Head of caudate nucleus (tissue), 42 donors: ENCODE results near the gene ACTMAP.
A peak's percentile ranks its signal among the peaks of the same experiment; 100 is the strongest.
"Not testable (repeated sequence)": the region's sequence is repeated elsewhere in the genome, so short reads cannot be mapped to it uniquely, and the experiment has no call there.

ENCODE experiments used
- DNase-seq, 42 donors: peaks; one replicate each; pipeline versions ENCODE4 v3.0.0 to v3.0.0-alpha.2; 2020 to 2021; ENCODE audit warnings: mixed read lengths in 7 of 42
- intact Hi-C: fragments of 100-400 bp; cut with DNase I; formaldehyde crosslinking; loops from one replicate; pipeline ENCODE4 v1.15.0; 2022

Gene ACTMAP

DNA sequence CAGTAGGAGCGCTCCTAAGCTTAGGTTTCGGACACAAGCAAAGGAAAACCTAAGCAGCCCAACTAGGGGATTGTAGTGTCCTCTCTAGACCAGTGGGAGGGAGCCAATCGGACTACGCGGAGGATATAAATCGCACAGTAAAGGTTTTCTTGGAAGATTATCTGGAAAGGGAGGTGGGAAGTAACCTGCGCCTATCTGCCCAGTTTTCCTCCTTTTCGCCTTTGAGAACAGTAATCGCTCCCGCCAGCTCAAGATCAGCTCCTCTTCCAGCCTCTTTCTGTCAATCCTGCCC, 27.3 kb upstream of the ACTMAP start:
- no peak for DNase-seq
- intact Hi-C loops = no loop called here

DNA sequence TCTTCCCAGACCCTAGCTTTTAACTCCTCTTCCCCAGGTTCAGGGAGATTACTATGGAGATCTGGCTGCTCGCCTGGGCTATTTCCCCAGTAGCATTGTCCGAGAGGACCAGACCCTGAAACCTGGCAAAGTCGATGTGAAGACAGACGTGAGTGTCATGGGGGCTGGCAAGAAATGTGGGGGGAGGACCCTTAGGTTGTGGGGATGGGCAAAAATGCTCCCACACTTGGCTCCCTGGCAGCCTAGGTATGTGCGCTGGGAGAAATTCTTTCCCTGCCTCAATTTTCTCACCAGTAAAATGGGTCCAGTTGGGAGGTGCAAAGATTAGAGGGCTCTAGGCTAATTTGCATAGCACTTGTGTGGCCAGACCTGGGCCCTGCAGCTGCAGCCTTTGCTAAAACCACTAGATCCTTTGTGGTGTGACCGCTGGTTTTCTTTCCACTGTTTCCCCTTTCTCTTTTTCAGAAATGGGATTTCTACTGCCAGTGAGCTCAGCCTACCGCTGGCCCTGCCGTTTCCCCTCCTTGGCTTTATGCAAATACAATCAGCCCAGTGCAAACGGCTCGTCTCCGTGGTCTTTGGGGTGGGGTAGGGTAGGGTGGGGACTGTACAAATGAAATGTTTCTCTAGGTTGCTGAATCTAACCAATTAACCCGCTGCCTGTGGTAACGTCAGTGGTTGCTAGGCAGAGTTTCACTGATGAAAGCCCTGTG, 26.8 kb upstream of the ACTMAP start:
- peak; percentile 53 to 98 (median 92) for DNase-seq
- intact Hi-C loops = no loop called here

DNA sequence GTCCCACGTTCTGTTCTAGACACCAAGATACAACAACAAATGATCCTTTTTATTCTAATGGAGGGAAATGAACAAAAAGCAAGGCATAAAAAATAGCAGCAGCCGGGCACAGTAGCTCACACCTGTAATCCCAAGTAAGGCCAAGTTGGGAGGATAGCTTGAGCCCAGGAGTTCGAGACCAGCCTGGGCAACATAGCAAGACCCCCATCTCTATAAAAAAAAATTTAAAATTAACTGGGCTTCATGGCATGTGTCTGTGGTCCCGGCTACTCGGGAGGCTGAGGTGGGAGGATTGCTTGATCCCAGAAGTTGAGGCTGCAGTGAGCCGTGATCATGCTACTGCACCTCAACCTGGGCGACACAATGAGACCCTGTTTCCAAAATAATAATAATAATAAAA, 26.1 kb upstream of the ACTMAP start:
- intact Hi-C loops = no loop called here
- no peak for DNase-seq

GRCh38 chr19:40775632-40776022, 25.4 kb upstream of the ACTMAP start:
- intact Hi-C loops = no loop called here

DNA sequence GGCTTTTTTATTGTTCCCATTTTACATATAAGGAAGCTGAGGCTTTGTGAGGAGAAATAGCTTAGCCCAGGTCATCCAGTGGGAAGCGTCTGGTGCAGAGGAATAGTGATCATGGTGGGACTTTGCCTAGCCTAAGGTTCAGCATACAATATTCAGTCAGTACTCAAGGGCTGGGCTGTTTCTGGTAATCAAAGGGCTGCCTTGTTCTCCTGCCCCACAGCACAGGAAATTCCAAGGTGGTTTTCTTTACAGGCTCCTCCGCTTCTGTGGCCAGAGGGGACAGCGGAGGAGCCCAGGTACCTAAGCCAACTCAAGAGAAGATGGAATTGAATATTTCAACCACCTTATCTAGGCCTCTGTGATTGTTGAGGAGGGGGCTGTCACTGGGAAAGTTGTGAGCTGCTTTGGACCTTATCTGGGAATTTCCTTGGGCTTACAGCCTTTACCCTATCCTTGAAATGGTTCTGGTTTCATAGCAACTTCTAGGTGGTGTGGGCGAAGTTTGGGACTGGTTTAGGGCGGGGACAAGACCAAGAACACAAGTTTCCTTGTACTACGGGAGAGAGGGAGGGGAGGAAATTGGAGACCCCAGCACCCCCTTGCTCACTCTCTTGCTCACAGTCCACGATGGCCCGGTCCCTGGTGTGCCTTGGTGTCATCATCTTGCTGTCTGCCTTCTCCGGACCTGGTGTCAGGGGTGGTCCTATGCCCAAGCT, 24.8 kb upstream of the ACTMAP start, which contains the start of gene MIA:
MIA (plus strand) TSS at position 606 of the 716 bp plus-strand sequence; CDS start at position 628, 22 bp downstream.
- no peak for DNase-seq
- intact Hi-C loops = no loop called here

More at GRCh38 chr19:40775632-40776022, 25.4 kb upstream of the ACTMAP start:
- DNase-seq = no peak

DNA sequence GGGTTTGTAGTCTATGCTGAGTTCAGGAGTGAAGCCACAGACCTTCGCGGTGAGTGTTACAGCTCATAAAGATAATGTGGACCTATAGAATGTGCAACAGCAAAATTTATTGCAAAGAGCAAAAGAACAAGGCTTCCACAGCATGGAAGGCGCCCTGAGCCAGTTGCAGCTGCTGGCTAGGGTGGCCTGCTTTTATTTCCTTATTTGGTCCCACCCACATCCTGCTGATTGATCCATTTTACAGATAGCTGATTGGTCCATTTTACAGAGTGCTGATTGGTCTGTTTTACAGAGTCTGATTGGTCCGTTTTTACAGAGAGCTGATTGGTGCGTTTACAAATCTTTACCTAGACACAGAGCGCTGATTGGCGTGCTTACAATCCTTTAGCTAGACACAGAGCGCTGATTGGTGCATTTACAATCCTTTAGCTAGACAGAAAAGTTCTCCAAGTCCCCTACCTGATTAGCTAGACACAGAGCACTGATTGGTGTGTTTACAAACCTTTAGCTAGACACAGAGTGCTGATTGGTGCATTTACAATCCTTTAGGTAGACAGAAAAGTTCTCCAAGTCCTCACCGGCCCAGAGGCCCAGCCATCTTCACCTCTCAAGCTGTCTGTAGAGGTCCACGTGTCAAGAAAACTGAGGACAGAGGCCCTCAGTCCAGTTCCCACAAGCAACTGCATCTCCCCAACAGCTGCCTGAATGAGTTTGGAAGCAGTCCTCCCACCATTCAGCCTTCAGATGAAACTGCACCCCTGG, 21.0 kb upstream of the ACTMAP start:
- intact Hi-C loops, DNase-seq: not testable (repeated sequence)

- no peak for DNase-seq
- intact Hi-C loops = no loop called here
Measured at GRCh38 chr19:40768869-40769268, 18.6 kb upstream of the ACTMAP start.

DNA sequence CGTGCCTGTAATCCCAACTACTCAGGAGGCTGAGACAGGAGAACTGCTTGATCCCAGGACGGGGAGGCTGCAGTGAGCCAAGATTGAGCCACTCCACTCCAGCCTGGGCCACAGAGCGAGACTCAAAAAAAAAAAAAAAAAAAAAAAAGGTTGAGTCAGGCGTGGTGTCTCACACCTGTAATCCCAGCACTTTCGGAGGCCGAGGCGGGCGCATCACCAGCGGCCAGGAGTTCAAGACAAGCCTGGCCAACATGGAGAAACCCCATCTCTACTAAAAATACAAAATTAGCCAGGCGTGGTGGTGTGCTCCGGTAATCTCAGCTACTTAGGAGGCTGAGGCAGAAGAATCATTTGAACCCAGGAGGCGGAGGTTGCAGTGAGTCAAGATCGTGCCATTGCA, 16.1 kb upstream of the ACTMAP start:
- intact Hi-C loops, DNase-seq: not testable (repeated sequence)

- intact Hi-C loops = no loop called here
Measured at GRCh38 chr19:40763963-40764362, 13.7 kb upstream of the ACTMAP start.

DNA sequence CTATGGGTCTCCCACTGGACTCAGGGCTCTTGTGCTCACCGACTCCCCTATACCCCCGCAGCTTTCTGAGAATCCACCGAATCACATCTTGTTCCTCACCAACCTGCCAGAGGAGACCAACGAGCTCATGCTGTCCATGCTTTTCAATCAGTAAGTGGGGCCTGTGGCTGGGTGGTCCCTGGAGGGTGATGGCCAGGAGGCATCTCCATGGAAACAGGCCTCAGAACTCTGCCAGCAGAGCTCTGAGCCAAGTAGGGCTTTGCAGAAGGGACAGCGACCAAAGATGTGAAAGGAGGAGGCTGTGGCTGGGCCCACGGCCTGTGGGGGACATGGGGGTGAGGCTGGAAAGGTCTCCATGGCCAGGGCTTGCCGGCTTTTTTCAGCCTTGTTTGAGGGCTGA, 13.2 kb upstream of the ACTMAP start:
- intact Hi-C loops = no loop called here

More at GRCh38 chr19:40763963-40764362, 13.7 kb upstream of the ACTMAP start:
- no peak for DNase-seq

DNA sequence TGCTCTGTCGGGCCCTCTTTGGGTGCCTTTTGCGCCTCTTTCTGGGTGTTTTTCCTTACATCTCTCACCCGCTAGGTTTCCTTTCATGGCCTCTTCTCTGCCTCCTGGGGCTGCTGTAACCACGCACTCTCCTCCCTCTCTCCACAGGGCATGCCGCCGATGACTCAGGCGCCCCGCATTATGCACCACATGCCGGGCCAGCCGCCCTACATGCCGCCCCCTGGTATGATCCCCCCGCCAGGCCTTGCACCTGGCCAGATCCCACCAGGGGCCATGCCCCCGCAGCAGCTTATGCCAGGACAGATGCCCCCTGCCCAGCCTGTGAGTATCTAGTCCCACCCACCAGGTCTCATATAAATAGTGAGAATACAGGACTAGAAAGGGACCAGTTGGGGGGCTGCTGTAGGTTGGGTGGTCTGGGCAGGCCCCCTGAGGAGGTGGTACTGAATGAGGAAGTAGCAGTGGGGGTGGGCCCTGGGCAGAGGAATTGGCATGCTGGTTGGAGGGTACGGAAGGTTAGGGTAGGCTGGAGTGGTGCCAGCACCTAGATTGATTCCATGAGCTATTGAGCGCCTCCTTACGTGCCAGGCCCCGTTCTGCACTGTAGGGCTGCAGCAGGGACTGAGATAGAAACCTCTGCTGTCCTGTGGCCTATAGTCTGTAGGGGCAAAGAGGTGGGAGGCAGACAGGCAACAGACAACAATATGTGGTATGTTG, 12.6 kb upstream of the ACTMAP start:
- peak in 31 of 42 donors; percentile 24 to 75 (median 53) for DNase-seq
- intact Hi-C loops = no loop called here

More for the DNA sequence above, 13.2 kb upstream of the ACTMAP start:
- DNase-seq = peak in 1 of 42 donors; percentile 9

GRCh38 chr19:40759352-40759751, 9.1 kb upstream of the ACTMAP start:
- DNase-seq = no peak
- intact Hi-C loops = no loop called here

DNA sequence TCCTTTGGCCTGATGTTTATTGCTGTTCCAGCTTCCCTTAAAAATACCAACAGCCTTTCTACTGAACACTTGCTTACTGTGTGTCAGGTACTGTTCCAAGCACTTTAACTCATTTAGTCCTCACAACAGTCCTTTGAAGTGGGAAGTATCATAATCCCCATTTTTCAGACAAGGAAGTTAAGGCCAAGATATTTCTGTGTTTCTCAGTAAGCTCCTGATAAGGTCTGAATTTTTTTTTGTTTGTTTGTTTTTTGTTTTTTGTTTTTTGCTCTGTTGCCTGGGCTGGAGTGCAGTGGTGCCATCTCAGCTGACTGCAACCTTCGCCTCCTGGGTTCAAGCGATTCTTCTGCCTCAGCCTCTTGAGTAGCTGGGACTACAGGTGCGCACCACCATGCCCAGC, 8.2 kb upstream of the ACTMAP start:
- intact Hi-C loops = no loop called here
- DNase-seq = no peak

DNA sequence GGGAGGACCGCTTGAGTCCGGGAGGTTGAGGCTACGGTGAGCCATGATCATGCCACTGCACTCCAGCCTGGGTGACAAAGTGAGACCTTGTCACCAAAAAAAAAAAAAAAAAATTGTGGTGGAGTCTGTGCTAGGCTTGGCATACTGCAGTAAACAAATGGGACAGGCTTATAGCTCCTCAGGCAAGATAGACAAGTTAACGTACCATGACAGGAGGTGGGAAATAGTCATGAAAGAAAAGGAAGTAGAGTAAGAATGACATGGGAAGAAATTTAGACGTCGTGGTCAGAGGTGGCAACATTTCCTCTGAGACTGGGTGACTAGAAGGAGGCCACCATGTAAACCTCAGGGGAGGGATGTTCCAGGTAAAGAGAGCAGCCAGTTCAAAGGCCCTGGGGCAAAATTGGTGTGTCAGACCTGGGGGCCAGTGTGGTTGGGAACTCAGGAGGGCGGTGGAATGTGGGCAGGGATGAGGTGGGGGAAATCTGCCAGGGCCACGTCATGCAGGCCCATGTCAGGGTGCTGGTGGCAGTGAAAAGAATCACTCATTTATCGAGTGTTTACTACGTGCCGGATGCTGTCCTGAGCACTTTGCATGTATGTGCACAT, 6.3 kb upstream of the ACTMAP start:
- intact Hi-C loops = no loop called here

GRCh38 chr19:40755791-40756190, 5.5 kb upstream of the ACTMAP start:
- no peak for DNase-seq
- intact Hi-C loops = no loop called here

More for the DNA sequence above, 6.3 kb upstream of the ACTMAP start:
- no peak for DNase-seq

GRCh38 chr19:40755248-40755624, 5.0 kb upstream of the ACTMAP start:
- no peak for DNase-seq
- intact Hi-C loops = no loop called here

DNA sequence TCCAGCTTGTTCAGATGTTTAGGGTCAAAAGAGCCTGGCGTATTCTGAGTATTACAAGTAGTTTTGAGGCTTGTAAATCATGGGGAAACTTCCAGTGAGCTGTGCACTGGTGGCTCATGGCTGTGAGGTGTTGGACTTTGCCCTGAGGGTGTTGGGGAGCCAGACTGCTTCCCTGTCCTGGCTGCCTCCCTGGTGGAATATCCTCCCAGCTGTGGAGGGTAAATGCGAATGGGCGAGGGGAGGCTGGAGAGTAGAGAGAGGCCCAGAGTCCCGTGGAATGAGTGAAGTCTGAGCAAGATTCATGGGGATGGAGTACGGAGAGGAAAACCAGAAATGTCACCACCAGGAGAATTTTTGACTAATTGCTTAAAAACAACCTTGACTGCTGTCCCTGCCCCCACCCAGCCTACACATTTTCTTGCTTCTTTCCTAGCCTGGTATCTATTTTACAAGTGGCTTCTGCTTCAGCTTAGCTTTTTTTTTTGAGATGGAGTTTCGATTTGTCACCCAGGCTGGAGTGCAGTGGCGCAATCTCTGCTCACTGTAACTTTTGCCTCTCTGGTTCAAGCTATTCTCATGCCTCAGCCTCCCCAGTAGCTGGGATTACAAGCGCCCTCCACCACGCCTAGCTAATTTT, 4.5 kb upstream of the ACTMAP start:
- intact Hi-C loops = no loop called here
- DNase-seq = peak in 39 of 42 donors; percentile 22 to 81 (median 55)

GRCh38 chr19:40752257-40752781, 2.0 kb upstream of the ACTMAP start:
- intact Hi-C loops = no loop called here
- DNase-seq = no peak
